H9 (cell line): ENCODE measurements around the gene WDFY1. TPM values are rescaled to one million over a fixed set of nuclear protein-coding genes. Genes with fewer than 3 reads are reported as not detected.

ENCODE experiments used
- DNase-seq: peaks from one replicate; pipeline ENCODE4 v3.0.0-alpha.2; 2017
- H2AFZ ChIP-seq: one replicate; pipeline ENCODE4 v1.6.1; 2013; ENCODE audit warnings: mild to moderate bottlenecking, low read length, control low read depth, moderate library complexity
- H2AK5ac ChIP-seq: 2 replicates; pipeline ENCODE4 v1.6.1; 2013; ENCODE audit warnings: low read length, control low read depth, mixed read lengths; ENCODE audit not compliant: insufficient read length
- H2BK120ac ChIP-seq: one replicate; pipeline ENCODE4 v1.6.1; 2013; ENCODE audit warnings: low read depth, mild to moderate bottlenecking, low read length, control low read depth, inconsistent platforms; ENCODE audit not compliant: poor library complexity, severe bottlenecking
- H2BK12ac ChIP-seq: 2 replicates; pipeline ENCODE4 v1.6.1; 2013; ENCODE audit warnings: low read length, control low read depth, mixed read lengths, low read depth; ENCODE audit not compliant: insufficient read length
- H2BK15ac ChIP-seq: 2 replicates; pipeline ENCODE4 v1.6.1; 2013; ENCODE audit warnings: low read depth, low read length, control low read depth
- H2BK20ac ChIP-seq: one replicate; pipeline ENCODE4 v1.6.1; 2013; ENCODE audit warnings: low read depth, mild to moderate bottlenecking, low read length, control low read depth, inconsistent platforms; ENCODE audit not compliant: poor library complexity, severe bottlenecking
- H2BK5ac ChIP-seq: 2 replicates; pipeline ENCODE4 v1.6.1; 2013; ENCODE audit warnings: low read length, control low read depth, mixed read lengths; ENCODE audit not compliant: insufficient read length
- H3K14ac ChIP-seq: 2 replicates; pipeline ENCODE4 v1.6.1; 2013; ENCODE audit warnings: low read length, control low read depth; ENCODE audit not compliant: insufficient read depth
- H3K18ac ChIP-seq: 2 replicates; pipeline ENCODE4 v1.6.1; 2013; ENCODE audit warnings: low read depth, mild to moderate bottlenecking, mixed read lengths, low read length, control low read depth; ENCODE audit not compliant: insufficient read length
- H3K23ac ChIP-seq: 2 replicates; pipeline ENCODE4 v1.6.1; 2013; ENCODE audit warnings: low read length, control low read depth, mixed read lengths, low read depth; ENCODE audit not compliant: insufficient read length
- H3K23me2 ChIP-seq: 2 replicates; pipeline ENCODE4 v1.6.1; 2013; ENCODE audit warnings: low read depth, mild to moderate bottlenecking, mixed read lengths, low read length, control low read depth; ENCODE audit not compliant: insufficient read length, poor library complexity, severe bottlenecking
- H3K27ac ChIP-seq: 2 replicates; pipeline ENCODE4 v1.5.1; 2013; ENCODE audit warnings: low read length, control low read depth, mixed read lengths, low read depth; ENCODE audit not compliant: insufficient read length
- H3K27me3 ChIP-seq: 2 replicates; pipeline ENCODE4 v1.6.1; 2013; ENCODE audit warnings: low read length, control low read depth, inconsistent platforms; ENCODE audit not compliant: insufficient read depth
- H3K4ac ChIP-seq: 2 replicates; pipeline ENCODE4 v1.6.1; 2013; ENCODE audit warnings: low read depth, mild to moderate bottlenecking, control low read depth, inconsistent platforms, low read length, moderate library complexity
- H3K4me1 ChIP-seq: 2 replicates; pipeline ENCODE4 v1.6.1; 2013; ENCODE audit warnings: low read length, control low read depth, inconsistent platforms; ENCODE audit not compliant: insufficient read depth
- H3K4me2 ChIP-seq: 2 replicates; pipeline ENCODE4 v1.6.1; 2013; ENCODE audit warnings: low read length, control low read depth, mixed read lengths; ENCODE audit not compliant: insufficient read length, insufficient read depth
- H3K56ac ChIP-seq: 2 replicates; pipeline ENCODE4 v1.6.1; 2013; ENCODE audit warnings: low read depth, mild to moderate bottlenecking, mixed read lengths, low read length, control low read depth; ENCODE audit not compliant: insufficient read length
- H3K79me1 ChIP-seq: 2 replicates; pipeline ENCODE4 v1.6.1; 2013; ENCODE audit warnings: low read depth, mild to moderate bottlenecking, moderate library complexity, low read length, control low read depth, inconsistent platforms; ENCODE audit not compliant: insufficient read depth, poor library complexity, severe bottlenecking
- H3K79me2 ChIP-seq: 2 replicates; pipeline ENCODE4 v1.6.1; 2013; ENCODE audit warnings: low read length, control low read depth, inconsistent platforms; ENCODE audit not compliant: insufficient read depth
- H3K9ac ChIP-seq: 2 replicates; pipeline ENCODE4 v1.6.1; 2013; ENCODE audit warnings: low read length, control low read depth, mixed read lengths; ENCODE audit not compliant: insufficient read length; ENCODE audit errors: extremely low read depth
- H3K9me3 ChIP-seq: one replicate; pipeline ENCODE4 v1.6.1; 2013; ENCODE audit warnings: low read depth, low read length, inconsistent platforms; ENCODE audit not compliant: control insufficient read depth
- H3T11ph ChIP-seq: one replicate; pipeline ENCODE4 v1.6.1; 2013; ENCODE audit warnings: mild to moderate bottlenecking, low read length, control low read depth, inconsistent platforms
- H4K20me1 ChIP-seq: one replicate; pipeline ENCODE4 v1.6.1; 2013; ENCODE audit not compliant: control insufficient read depth, insufficient read length, insufficient read depth
- H4K5ac ChIP-seq: 2 replicates; pipeline ENCODE4 v1.6.1; 2013; ENCODE audit warnings: low read depth, mild to moderate bottlenecking, mixed read lengths, low read length, control low read depth; ENCODE audit not compliant: insufficient read length
- H4K8ac ChIP-seq: replicated peaks from 2 replicates; pipeline ENCODE4 v1.6.1; 2013; ENCODE audit warnings: low read length, control low read depth, mixed read lengths, low read depth; ENCODE audit not compliant: insufficient read length
- H4K91ac ChIP-seq: 2 replicates; pipeline ENCODE4 v1.6.1; 2013; ENCODE audit warnings: low read depth, mild to moderate bottlenecking, moderate library complexity, mixed read lengths, low read length, control low read depth; ENCODE audit not compliant: insufficient read length
- H3K27ac Mint-ChIP-seq, 3 experiments: 2 replicates in 2 of 3; 3 replicates in 1 of 3; pipeline ENCODE4 v1.8.0; 2020 to 2021; ENCODE audit warnings: mixed read lengths in 3 of 3, mild to moderate bottlenecking in 1 of 3, moderate library complexity in 1 of 3
- H3K27me3 Mint-ChIP-seq: 2 replicates; pipeline ENCODE4 v1.8.0; 2021; ENCODE audit warnings: low read depth, mild to moderate bottlenecking, moderate library complexity, mixed read lengths
- H3K36me3 Mint-ChIP-seq, 3 experiments: 2 replicates in 2 of 3; 3 replicates in 1 of 3; pipeline ENCODE4 v1.8.0; 2020 to 2021; ENCODE audit warnings: low read depth in 3 of 3, mixed read lengths in 3 of 3; ENCODE audit not compliant: insufficient read depth in 1 of 3
- H3K4me1 Mint-ChIP-seq, 2 experiments: 2 replicates each; pipeline ENCODE4 v1.8.0; 2020; ENCODE audit warnings: mixed read lengths in 2 of 2
- H3K4me3 Mint-ChIP-seq, 2 experiments: 2 replicates in 1 of 2; 3 replicates in 1 of 2; pipeline ENCODE4 v1.8.0; 2020 to 2021; ENCODE audit warnings: mild to moderate bottlenecking in 2 of 2, mixed read lengths in 2 of 2, moderate library complexity in 1 of 2
- H3K9me3 Mint-ChIP-seq, 2 experiments: 2 replicates in 1 of 2; 3 replicates in 1 of 2; pipeline ENCODE4 v1.8.0; 2020; ENCODE audit warnings: mild to moderate bottlenecking in 2 of 2, mixed read lengths in 2 of 2, moderate library complexity in 1 of 2
- CTCF ChIP-seq: fragments of 200-600 bp; sonication (generic); conservative IDR thresholded peaks from 3 replicates; pipeline ENCODE4 v1.8.0; 2021; ENCODE audit warnings: antibody characterized with exemption, mild to moderate bottlenecking
- WGBS: extraction: QIAGEN DNeasy Blood & Tissue Kit; methylation state at CpG from one replicate; pipeline ENCODE4 v1.1.7; 2013; ENCODE audit warnings: missing lambda C conversion rate, low lambda C conversion rate, mixed read lengths; ENCODE audit not compliant: insufficient read length; ENCODE audit errors: extremely low coverage; 5-methylcytosine and 5-hydroxymethylcytosine counted together
- total RNA-seq: library from RNA; stranded (reverse); gene quantifications from 2 replicates; pipeline ENCODE4 v1.2.1, GENCODE V29; 2021

Gene WDFY1
- total RNA-seq, 1 experiment from 2014 or later: 54.1 TPM

GRCh38 chr2:223915071-223915470 lies 30.1 kb downstream of the WDFY1 start:
- no peak overlapping the region for H3K4me3 Mint-ChIP-seq

More at GRCh38 chr2:223915071-223915470, 30.1 kb downstream of the WDFY1 start:
- Histone ChIP-seq H2AFZ (no peak overlapping the region), H2BK5ac (no peak overlapping the region), H4K5ac (no peak overlapping the region), H3K56ac (no peak overlapping the region), H3K27ac (no peak overlapping the region), H3T11ph (no peak overlapping the region), H3K9ac (no peak overlapping the region), H3K4me2 (no peak overlapping the region), H4K8ac (no peak overlapping the region), H2BK12ac (no peak overlapping the region), H4K20me1 (no peaks in the 10 kb centered on the region), H3K4me1 (no peaks in the 10 kb centered on the region), H3K79me1 (peaks cover 8% of the 10 kb centered on the region), H3K9me3 (no peaks in the 10 kb centered on the region), H2BK20ac (no peak overlapping the region), H3K4ac (no peak overlapping the region), H2BK15ac (no peak overlapping the region), H2BK120ac (no peak overlapping the region), H2AK5ac (no peak overlapping the region), H3K18ac (no peak overlapping the region), H3K14ac (no peak overlapping the region), H3K23me2 (no peaks in the 10 kb centered on the region), H4K91ac (no peak overlapping the region), H3K27me3 (no peaks in the 10 kb centered on the region), H3K79me2 (peaks cover 2% of the 10 kb centered on the region; the same call in 1 of the 2 replicates), H3K23ac (no peak overlapping the region)
- WGBS: no CpG with 5 or more reads among the region's 3 CpGs
- Mint-ChIP-seq H3K27ac (peak overlapping the region in 1 of 3 experiments; percentile 15; a peak in 1 of 7 replicates), H3K36me3 (peaks cover 8 to 31% (median 28%) of the 10 kb centered on the region in 3 experiments; a peak in 6 of 7 replicates), H3K4me1 (peaks cover 7 to 8% of the 10 kb centered on the region in 2 experiments), H3K9me3 (no peaks in the 10 kb centered on the region), H3K27me3 (no peaks in the 10 kb centered on the region)
- TF ChIP-seq CTCF: no peak
- no peak for DNase-seq
